Vagina (tissue), 2 donors: ENCODE results near the gene NRXN3.

Experiments
- CTCF ChIP-seq, 3 experiments: fragments of 450-650 bp in 2 of 3; fragments of 200-600 bp in 1 of 3; sonication (generic) in 1 of 3; IDR thresholded peaks; one replicate each; pipeline ENCODE4 v1.5.1; 2017 to 2019; ENCODE audit warnings: antibody characterized with exemption in 3 of 3, mild to moderate bottlenecking in 2 of 3, moderate library complexity in 2 of 3
- POLR2A ChIP-seq, 2 donors: fragments of 450-650 bp; IDR thresholded peaks; one replicate each; pipeline ENCODE4 v1.6.1; 2017; ENCODE audit warnings: antibody characterized with exemption in 2 of 2, mild to moderate bottlenecking in 2 of 2, moderate library complexity in 2 of 2

GRCh38 chr14:78254911-78255461 is 84.8 kb downstream of the NRXN3 start:
- TF ChIP-seq CTCF (IDR thresholded peaks at IDR 0.05), result no peak
- no peak for TF ChIP-seq POLR2A (IDR thresholded peaks at IDR 0.05)
